GM12891 (cell line): ENCODE measurements around the gene LIF.

Experiments used
- POLR2A ChIP-seq: IDR thresholded peaks from 2 replicates; pipeline ENCODE4 v1.6.1; 2011; ENCODE audit warnings: low read depth, low read length, control low read depth
- POLR2AphosphoS5 ChIP-seq: IDR thresholded peaks from 2 replicates; pipeline ENCODE4 v1.6.1; 2011; ENCODE audit warnings: low read depth, low read length, control low read depth
- SPI1 ChIP-seq: IDR thresholded peaks from 2 replicates; pipeline ENCODE4 v1.6.1; 2011; ENCODE audit warnings: low read depth, low read length, control low read depth
- TAF1 ChIP-seq: IDR thresholded peaks from 2 replicates; pipeline ENCODE4 v1.6.1; 2011; ENCODE audit warnings: low read depth, low read length, control low read depth

DNA sequence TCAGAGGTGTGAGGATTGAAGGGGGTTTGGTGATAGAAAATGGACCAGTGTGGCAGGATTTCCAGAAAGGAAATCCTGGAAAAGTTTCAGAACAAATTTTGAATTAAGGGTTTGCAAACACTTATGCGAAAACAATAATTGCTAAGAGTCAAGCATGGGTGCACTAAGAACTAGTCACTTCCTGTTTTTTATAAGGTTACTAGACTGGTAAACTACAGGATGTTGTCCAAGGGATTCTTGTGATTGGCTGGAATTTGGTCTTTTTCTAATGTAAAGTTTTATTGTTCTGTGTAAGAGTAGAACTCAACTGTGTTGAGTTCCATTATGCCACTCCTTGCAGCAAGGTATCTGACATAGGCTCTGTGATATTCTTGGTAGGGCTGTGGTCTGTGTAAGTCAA is 54.1 kb downstream of the LIF start:
- TF ChIP-seq SPI1 (peak; percentile 95), POLR2A (no peak), TAF1 (no peak), POLR2AphosphoS5 (no peak)
